ENCODE measurements around the gene ATXN7L1. TPM values are rescaled to one million over a fixed set of nuclear protein-coding genes. Genes with fewer than 3 reads are reported as not detected.

The ATXN7L1 gene
- total and polyA plus RNA-seq, 8 donors, result 13.0 to 15.5 (median 13.8) TPM

DNA sequence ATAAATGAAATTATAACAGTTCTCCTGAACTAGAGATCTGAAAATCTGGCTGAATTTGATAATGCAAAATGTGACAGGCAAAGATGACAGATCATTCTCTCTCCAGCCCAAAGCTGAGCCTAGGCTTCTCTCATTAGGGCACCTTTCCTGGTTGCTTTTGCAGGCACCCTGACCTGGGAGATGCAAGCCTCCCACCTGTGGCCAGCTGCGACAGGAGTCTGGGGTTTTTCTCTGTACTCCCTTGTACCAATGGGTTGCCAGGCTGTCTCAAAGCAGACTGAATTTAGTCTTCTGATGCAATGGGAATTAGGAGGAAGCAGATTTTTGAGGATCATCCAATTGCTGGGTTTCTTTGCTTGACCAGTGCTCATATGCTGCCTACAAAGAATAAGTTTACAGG lies 210.1 kb downstream of the ATXN7L1 start:
- no peak for DNase-seq
- Histone ChIP-seq H3K27ac (no peak overlapping the region), H3K27me3 (no peaks in the 10 kb centered on the region), H3K9me3 (no peaks in the 10 kb centered on the region), H3K36me3 (peaks cover 0 to 34% of the 10 kb centered on the region in 2 donors), H3K4me3 (no peak overlapping the region), H3K4me1 (no peaks in the 10 kb centered on the region)
- intact Hi-C loops (cut with DNase I), result no loop called here
- TF ChIP-seq, protein P1, sequence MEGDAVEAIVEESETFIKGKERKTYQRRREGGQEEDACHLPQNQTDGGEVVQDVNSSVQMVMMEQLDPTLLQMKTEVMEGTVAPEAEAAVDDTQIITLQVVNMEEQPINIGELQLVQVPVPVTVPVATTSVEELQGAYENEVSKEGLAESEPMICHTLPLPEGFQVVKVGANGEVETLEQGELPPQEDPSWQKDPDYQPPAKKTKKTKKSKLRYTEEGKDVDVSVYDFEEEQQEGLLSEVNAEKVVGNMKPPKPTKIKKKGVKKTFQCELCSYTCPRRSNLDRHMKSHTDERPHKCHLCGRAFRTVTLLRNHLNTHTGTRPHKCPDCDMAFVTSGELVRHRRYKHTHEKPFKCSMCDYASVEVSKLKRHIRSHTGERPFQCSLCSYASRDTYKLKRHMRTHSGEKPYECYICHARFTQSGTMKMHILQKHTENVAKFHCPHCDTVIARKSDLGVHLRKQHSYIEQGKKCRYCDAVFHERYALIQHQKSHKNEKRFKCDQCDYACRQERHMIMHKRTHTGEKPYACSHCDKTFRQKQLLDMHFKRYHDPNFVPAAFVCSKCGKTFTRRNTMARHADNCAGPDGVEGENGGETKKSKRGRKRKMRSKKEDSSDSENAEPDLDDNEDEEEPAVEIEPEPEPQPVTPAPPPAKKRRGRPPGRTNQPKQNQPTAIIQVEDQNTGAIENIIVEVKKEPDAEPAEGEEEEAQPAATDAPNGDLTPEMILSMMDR (IDR thresholded peaks at IDR 0.05), result no peak
- ATAC-seq, result no peak

DNA sequence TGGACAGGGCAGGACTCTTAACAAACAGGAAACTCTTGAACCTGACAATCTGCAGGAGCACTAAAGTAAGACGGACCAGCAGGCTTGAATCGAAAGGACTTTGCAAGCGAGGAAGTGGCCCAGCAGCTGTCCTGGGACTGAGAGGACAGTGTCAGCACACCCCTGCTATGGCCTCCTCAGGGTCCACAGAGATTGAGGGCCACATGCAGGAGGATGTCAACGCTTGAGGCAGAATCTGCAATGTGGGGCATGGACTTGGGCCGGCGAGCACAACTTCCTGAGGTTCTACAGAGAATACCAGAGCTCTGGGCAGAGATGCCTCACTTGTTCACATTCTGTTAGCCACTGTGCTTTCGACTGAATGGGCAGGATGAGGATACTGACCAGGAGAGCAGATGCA lies 210.7 kb downstream of the ATXN7L1 start:
- intact Hi-C loops (cut with DNase I), result no loop called here
- no peaks in the 10 kb centered on the region for H3K9me3 ChIP-seq
- H3K36me3 ChIP-seq, result peaks cover 0 to 37% of the 10 kb centered on the region in 2 donors
- TF ChIP-seq, protein P1 (IDR thresholded peaks at IDR 0.05), result no peak
- H3K27ac ChIP-seq, result no peak overlapping the region
- ATAC-seq (no peak), DNase-seq (no peak)
- H3K4me3 ChIP-seq, result no peak overlapping the region
- no peaks in the 10 kb centered on the region for H3K4me1 ChIP-seq
- no peaks in the 10 kb centered on the region for H3K27me3 ChIP-seq

DNA sequence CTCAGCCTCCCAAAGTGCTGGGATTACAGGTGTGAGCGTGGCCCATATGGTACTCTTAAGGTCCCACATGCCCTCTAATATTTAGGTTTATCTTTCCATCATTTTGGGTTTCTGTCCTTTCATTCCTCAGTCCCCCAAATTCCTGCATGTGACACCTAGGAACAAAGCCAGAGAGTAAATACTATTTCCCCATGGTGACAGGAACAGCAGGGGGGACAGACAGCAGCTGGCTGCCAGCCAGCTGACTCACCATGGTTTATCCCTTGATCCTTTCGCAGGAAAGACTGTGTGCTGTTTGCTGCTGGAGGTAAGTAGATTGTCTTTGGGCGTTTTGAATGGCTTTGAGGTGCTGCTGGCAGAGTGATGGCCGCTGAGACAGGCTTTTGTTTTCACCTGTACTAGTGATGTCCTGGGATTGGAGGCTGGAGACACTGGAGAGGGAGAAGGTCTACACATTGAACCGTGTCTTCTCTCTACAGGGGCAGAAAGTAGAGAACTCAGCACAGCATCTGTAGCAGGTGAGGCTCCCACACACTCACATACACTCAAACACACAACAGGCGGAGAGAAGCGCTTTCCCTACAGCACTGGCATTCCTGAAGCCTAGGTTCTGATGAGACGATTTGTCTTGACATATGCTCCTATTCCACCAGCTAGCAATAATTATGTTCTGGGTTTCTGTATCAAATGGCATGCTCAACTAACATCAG lies 211.4 kb downstream of the ATXN7L1 start:
- TF ChIP-seq, protein P1 (IDR thresholded peaks at IDR 0.05), result no peak
- H3K27me3 ChIP-seq, result no peaks in the 10 kb centered on the region
- ATAC-seq (no peak), DNase-seq (no peak)
- H3K9me3 ChIP-seq, result no peaks in the 10 kb centered on the region
- intact Hi-C loops (cut with DNase I), result no loop called here
- H3K4me1 ChIP-seq, result no peaks in the 10 kb centered on the region
- peaks cover 0 to 37% of the 10 kb centered on the region in 2 donors for H3K36me3 ChIP-seq
- H3K4me3 ChIP-seq, result no peak overlapping the region
- H3K27ac ChIP-seq, result no peak overlapping the region

DNA sequence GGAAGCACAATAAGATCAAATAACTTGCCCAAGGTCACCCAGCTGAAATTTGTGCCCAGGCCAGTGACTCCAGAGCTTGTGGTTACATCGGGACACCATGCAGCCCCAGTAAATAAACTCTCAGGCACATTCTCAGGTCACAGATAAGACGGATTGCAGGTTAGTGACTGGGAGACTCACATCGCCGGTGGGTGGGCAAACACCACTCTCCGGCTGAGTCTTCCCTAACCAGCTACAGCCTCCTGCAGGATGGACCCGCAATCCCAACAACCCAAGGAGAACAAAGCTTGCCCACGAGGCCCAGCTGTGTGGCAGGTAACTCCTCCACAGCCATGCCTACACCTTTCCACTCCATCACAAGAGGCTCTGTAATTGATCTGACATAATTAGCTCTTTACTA lies 213.4 kb downstream of the ATXN7L1 start:
- ATAC-seq (no peak), DNase-seq (no peak)
- TF ChIP-seq, protein P1 (IDR thresholded peaks at IDR 0.05), result no peak
- Histone ChIP-seq H3K27ac (no peak overlapping the region), H3K36me3 (peaks cover 0 to 37% of the 10 kb centered on the region in 2 donors), H3K9me3 (no peaks in the 10 kb centered on the region), H3K27me3 (no peaks in the 10 kb centered on the region), H3K4me3 (no peak overlapping the region), H3K4me1 (no peaks in the 10 kb centered on the region)
- intact Hi-C loops (cut with DNase I), result no loop called here

DNA sequence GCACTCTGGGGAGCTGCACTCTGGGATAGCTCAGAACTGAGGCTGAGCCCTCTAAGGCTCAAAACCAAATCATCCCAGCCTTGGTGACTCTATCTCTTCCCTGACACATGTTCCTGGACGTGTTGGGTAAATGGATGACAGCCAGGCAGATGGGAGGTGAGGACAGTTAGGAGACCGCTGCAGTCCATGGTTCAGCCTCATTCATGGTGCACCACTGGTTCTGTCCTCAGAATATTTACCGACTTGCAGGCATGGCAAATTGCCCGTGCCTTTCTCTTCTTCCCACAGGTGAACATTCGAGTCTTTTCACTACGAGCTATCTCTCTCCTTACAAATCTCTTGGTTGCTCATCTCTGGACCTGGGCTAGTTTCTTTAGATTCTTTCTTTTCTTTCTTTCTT lies 214.8 kb downstream of the ATXN7L1 start:
- Histone ChIP-seq H3K4me1 (no peaks in the 10 kb centered on the region), H3K27ac (no peak overlapping the region), H3K36me3 (peaks cover 0 to 37% of the 10 kb centered on the region in 2 donors), H3K4me3 (no peak overlapping the region), H3K27me3 (no peaks in the 10 kb centered on the region), H3K9me3 (no peaks in the 10 kb centered on the region)
- intact Hi-C loops (cut with DNase I), result no loop called here
- ATAC-seq (no peak), DNase-seq (no peak)
- TF ChIP-seq, protein P1 (IDR thresholded peaks at IDR 0.05), result no peak

All from left lung (tissue), 10 donors.